ENCODE results near the gene HSPA4L.

The HSPA4L gene

GRCh38 chr4:127783955-127784770, 2.0 kb downstream of the HSPA4L start:
- no peak for DNase-seq (ENCODE audit: low read depth in 2 of 2)

GRCh38 chr4:127788517-127788916, 6.4 kb downstream of the HSPA4L start:
- DNase-seq (ENCODE audit: low read depth in 2 of 2) = no peak

DNA sequence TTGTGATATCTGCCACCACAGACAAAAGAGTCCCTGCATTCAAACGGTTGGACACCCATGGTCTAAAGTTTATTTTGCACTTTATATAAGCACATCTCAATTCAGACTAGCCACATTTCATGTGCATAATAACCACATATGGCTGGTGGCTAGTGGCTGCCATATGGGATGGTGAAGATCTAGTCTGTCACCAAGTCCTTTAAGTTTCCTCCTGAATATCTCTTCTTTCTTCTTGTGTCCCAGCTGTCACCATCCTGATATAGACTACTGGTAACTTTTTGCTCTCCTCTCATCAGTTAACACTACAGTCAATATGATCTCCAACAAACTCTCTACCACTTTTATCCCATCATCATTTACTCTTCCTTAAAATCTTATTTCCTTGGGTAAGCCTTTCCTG, 9.3 kb downstream of the HSPA4L start:
- no peak for DNase-seq (ENCODE audit: low read depth in 2 of 2)

GRCh38 chr4:127793528-127793927, 11.4 kb downstream of the HSPA4L start:
- no peak for DNase-seq (ENCODE audit: low read depth in 2 of 2)

GRCh38 chr4:127799711-127800110, 17.6 kb downstream of the HSPA4L start:
- DNase-seq (ENCODE audit: low read depth in 2 of 2) = no peak

- no peak for DNase-seq (ENCODE audit: low read depth in 2 of 2)
Observed at GRCh38 chr4:127809173-127809800, 27.2 kb downstream of the HSPA4L start.

- no peak for DNase-seq (ENCODE audit: low read depth in 2 of 2)
Observed at GRCh38 chr4:127810551-127810950, 28.4 kb downstream of the HSPA4L start.

- DNase-seq (ENCODE audit: low read depth in 2 of 2) = no peak
Observed at GRCh38 chr4:127822430-127822829, 40.3 kb downstream of the HSPA4L start.

GRCh38 chr4:127828121-127828520, 46.0 kb downstream of the HSPA4L start:
- DNase-seq (ENCODE audit: low read depth in 2 of 2) = no peak

GRCh38 chr4:127829014-127829413, 46.9 kb downstream of the HSPA4L start:
- no peak for DNase-seq (ENCODE audit: low read depth in 2 of 2)

DNA sequence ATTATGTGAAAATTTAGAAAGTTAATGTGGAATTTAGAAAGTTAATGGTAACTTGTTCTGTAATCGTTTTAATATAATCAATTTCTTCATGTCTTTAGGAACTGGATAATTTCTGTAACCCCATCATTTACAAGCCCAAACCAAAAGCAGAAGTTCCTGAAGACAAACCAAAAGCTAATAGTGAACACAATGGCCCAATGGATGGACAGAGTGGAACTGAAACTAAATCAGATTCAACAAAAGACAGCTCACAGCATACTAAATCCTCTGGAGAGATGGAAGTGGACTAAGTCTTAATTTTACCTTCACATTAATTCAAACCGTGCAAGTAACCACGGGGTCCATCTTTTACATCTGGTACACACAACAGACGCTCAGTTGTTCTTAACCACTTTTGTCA, 50.5 kb downstream of the HSPA4L start:
- no peak for DNase-seq (ENCODE audit: low read depth in 2 of 2)

DNA sequence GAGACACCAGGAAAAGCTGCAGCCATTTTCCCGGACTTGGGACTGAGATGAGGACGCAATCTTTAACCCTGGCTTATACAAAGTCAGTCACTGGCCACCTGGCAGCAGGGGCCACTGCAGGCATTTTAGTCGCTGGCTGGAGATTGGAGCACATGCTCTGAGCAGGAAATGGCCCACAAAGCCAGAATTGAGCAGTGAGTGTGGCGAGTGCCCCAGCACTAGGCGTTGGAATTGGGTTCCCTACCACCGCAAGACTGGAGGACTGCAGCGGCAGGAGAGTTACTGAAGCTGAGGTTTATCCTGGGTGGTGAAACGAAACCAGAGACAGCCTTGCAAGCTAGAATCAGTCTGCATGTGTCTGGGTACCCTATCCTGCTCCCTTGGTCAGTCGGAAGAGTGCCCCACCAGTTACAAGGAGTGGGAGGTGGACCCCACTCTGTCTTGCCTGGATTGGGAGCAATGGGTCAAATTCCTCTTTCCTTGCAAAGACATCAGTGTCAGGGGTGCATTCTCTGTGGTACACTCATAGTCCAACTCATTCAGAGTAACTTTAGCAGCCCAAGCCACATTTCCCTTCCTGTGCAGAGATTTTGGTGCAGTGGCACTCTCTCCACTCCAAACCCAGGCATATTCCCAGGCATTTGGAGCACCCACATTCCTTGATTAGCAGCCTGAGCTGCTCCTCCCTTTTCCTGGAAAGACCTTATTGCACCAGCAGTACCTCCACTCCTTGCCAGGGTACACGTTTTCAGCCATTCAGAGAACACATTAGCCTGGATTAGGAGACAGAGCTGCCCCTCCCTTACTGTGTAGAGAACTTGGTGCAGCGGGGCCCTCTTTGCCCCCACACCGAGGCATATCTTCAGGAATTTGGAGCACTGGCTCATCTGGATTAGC, 61.8 kb downstream of the HSPA4L start:
- DNase-seq (ENCODE audit: low read depth in 2 of 2) = no peak

DNA sequence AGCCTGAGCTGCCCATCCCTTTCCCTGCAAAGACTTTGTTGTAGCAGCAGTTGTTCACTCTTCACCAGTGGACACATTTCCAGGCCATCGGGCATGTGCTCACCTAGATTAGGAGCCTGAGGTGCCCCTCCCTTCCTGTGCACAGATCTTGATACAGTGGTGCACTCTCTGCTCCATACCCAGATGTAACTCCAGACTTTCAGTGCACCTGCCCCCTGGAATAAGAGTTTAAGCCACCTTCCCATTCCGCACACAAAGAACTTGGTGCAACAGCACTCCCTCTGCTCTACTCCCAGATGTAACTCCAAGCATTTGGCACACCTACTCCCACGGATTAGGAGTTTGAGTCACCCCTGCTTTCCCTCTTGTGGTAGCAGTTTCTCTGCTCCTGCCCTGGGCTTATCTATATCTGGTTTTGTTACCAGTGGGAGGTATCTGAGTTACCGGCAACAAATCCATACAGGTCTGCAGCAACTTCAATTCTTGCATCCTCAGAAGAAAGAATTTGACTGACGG, 62.5 kb downstream of the HSPA4L start:
- no peak for DNase-seq (ENCODE audit: low read depth in 2 of 2)

DNA sequence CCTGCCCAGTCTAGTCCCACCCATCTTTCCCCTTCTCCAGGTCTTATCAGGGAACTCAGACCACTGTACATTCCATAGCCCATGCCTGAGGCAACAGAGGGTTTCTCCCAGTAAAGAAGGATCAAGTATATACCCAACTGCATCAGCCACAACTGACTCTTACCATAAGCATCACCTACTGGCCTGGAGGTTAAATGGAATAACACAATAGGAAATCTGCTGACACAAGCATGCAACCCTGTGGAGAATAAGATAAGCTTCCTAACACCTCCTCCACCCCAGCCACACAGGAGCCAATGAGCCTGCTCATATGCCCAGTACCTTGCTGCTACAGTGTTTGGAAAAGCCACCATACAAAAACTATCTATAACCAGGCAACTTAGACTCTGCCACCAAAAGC, 63.9 kb downstream of the HSPA4L start:
- no peak for DNase-seq (ENCODE audit: low read depth in 2 of 2)

GRCh38 chr4:127846765-127847164, 64.6 kb downstream of the HSPA4L start:
- DNase-seq (ENCODE audit: low read depth in 2 of 2) = no peak

- DNase-seq (ENCODE audit: low read depth in 2 of 2) = no peak
Observed at GRCh38 chr4:127849505-127850234, 67.5 kb downstream of the HSPA4L start.

DNA sequence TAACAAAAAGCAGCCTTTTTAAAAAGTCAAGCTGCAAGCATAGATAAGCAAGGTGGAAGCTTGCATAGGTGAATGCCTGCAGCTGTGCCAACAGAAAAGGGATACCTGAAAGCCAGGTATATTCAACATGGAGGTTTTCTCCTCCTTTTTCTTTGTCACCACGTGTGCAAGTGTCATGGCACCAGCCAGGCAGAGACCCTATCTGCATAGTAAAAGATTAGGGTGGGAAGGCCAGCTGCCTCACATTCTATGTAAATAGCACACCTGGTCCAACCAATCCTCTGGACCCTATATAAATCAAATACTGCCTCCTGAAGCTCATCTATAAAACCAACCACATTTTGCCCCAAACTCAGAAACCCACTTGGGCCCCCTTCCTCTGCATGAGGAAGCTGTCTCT, 70.5 kb downstream of the HSPA4L start:
- DNase-seq (ENCODE audit: low read depth in 2 of 2) = no peak

GRCh38 chr4:127856196-127856812, 74.2 kb downstream of the HSPA4L start:
- DNase-seq (ENCODE audit: low read depth in 2 of 2) = no peak

DNA sequence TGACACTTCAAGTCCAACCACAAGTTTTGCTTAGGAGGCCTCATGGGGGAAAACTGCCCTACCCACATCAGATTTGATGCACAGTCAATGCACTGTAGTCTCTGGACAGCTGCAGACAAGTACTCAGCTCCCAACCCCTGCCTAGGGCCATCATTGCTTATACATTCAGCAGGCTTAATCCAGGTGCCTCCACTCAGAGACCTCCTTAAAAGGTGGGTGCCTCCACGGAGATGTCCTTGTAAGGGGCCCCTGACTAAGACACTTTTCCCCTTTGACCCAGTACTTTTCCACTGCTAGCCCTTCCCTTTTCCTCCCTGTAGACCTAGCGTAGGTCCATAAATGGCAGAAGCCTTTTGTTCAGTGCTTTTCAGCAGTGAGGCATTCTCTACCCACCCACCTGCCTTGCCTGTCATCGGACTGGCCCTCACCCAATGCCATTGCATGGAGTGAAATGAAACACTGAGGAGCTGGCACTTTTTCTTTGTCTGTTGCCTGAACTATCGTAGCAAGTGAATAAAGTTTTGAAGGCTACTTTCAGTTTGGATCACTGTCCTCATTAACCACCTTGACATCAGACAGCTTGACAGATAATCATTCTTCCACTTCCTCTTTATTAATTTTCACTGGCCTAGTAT, 74.8 kb downstream of the HSPA4L start:
- DNase-seq (ENCODE audit: low read depth in 2 of 2) = no peak

DNA sequence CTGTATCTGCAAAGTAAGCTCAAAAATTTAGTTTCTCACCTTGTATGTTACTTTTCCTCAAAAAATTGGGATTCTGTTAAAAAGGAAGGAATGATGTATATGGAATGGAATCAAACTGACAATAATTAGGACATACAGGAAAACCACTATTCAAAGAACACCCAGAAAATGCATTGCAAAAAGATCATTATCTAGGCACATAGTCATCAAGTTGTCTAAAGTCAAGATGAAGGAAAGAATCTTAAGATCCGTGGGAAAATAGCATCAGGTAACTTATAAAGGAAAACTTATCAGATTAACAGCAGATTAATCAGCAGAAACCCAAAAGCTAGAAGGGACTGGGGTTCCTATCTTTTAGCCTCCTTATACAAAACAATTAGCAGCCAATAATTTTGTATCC, 75.5 kb downstream of the HSPA4L start:
- DNase-seq (ENCODE audit: low read depth in 2 of 2) = no peak

DNA sequence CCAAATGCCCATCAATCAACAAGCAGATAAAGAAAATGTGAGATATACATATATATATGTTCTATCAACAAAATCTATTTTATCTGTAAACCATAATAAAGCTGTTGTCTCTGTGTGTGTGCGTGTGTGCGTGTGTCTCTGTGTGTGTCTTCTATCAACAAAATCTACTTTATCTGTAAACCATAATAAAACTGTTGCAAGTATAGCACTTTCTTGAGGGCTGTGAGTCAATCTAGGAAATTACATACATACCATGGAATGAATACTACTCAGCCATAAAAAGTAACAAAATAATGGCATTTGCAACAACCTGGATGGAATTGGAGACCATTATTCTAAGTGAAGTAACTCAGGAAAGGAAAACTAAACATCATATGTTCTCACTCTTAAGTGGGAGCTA, 86.1 kb downstream of the HSPA4L start:
- no peak for DNase-seq (ENCODE audit: low read depth in 2 of 2)
